ENCODE data around the gene GGA1. TPM values are rescaled to one million over a fixed set of nuclear protein-coding genes. Genes with fewer than 3 reads are reported as not detected.

The GGA1 gene, protein sequence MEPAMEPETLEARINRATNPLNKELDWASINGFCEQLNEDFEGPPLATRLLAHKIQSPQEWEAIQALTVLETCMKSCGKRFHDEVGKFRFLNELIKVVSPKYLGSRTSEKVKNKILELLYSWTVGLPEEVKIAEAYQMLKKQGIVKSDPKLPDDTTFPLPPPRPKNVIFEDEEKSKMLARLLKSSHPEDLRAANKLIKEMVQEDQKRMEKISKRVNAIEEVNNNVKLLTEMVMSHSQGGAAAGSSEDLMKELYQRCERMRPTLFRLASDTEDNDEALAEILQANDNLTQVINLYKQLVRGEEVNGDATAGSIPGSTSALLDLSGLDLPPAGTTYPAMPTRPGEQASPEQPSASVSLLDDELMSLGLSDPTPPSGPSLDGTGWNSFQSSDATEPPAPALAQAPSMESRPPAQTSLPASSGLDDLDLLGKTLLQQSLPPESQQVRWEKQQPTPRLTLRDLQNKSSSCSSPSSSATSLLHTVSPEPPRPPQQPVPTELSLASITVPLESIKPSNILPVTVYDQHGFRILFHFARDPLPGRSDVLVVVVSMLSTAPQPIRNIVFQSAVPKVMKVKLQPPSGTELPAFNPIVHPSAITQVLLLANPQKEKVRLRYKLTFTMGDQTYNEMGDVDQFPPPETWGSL
- polyA plus RNA-seq (2013, experiment 1 of 2; ENCODE audit: insufficient read length) = 39.8 TPM
- polyA plus RNA-seq (2013, experiment 2 of 2; ENCODE audit: insufficient read length) = 28.5 TPM

- peak; percentile 98 for DNase-seq
Observed at GRCh38 chr22:37608477-37609239, at the start of gene GGA1. Gene GGA1 (plus strand): TSS chr22:37608834. CDS start chr22:37608861, 27 bp downstream.

DNA sequence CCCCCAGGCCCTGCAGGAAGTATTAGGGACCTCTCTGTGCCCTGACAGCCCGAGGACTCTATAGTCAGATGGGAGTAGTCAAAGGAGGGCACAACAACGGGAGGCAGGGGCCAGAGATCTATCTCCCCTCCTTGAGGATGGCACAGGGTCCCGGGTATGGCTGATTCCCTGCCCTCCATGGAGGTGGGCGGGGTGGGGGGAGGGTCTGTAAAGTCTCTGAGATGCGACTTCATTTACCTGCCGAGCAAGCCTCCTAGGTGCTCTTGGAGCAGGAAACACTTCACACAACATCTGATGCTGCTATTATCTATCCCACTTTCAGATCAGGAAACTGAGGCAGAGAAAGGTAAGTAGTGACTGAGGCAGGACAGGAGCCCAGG lies 49.1 kb upstream of the GGA1 start:
- no peak for DNase-seq

- peak; percentile 77 for DNase-seq
Observed at GRCh38 chr22:37559901-37560607, 48.6 kb upstream of the GGA1 start, which contains the start of gene CDC42EP1. Gene CDC42EP1 (plus strand): TSS chr22:37560480. CDS start chr22:37566350, 5,870 bp downstream.

- peak; percentile 80 for DNase-seq
Observed at GRCh38 chr22:37560608-37561211, 47.9 kb upstream of the GGA1 start.

- DNase-seq = peak; percentile 87
Observed at GRCh38 chr22:37561212-37562048, 47.2 kb upstream of the GGA1 start.

DNA sequence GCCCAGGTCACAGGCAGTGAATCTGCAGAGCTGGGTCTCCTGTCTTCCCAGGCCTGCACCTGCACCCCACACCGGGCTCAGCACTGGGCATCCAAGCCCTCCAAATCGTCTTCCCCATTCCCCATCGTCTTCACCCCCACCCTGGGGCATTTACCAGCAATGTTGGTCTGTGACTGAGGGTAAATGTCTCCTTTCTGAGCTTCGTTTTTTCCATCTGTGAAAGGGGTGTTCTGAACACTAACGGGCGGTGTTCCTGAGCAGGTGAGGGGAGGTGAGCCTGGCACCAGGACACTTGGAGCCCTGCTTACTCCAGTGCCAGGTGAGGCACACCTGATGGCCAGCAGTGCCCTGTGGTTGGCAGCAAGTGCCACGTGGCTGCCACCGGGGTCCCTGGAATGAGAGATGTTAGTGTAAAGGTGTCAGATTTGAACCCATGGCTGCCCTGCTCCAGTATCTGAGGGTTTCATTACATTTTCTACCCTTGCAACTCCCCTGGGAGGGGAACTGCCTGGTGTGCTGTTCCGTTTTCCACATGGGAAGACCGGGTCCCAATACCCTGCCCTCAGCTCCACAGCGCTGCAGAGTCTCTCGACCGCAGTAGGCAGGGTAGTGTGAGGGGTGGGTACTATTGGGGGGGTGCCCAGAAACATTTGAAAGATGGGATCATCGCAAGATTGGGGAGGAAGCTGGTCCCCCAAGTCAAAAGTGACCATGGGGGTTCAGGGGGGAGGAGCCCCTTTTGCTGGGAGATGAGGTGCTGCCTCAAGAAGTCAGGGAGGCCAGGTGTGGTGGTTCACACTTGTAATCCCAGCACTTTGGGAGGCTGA lies 46.4 kb upstream of the GGA1 start:
- no peak for DNase-seq

DNA sequence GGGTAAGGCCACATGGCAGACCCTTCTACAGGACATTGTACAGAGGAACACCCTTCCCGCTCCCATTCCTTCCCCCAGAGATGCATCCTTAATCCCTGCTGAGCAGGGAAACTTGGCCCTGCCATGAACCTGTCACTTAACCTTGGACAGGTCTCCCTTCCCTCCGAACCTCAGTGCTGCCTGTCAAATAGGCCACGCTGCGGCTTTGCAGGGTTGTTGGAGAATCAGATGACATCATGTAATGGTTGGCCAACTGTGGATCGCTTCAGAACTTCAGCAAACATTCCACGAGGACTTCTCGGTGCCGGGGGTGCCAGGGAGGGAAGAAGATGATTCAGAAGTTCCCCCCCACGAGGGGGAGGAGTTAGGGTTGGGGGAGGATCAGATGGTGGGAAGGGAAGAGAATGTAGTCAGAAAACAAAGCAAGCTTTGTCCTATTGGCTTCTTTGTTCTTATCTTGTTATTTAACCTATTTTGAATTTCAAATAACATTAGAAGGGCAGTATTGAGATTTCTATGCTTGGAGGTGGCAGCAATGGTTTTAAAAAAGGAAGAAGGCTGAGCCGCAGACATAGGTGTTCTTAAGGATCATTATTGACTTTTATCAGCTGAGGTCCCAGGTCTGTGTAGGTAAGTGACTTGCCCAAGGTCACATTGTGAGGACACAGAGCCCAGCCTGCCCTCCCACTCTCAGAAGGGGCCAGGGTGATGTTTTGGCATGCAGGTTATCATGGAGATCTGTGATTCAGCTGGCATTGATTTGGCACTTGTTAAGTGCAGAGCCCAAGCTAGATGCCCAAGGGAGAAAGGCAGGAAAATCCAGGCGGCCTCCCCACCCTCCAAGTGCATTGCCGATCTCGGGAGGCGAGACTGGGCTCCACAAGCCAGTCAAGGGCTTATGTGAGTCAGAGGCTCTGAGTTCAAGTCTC lies 45.2 kb upstream of the GGA1 start:
- DNase-seq = peak; percentile 97

GRCh38 chr22:37564111-37564711 lies 44.4 kb upstream of the GGA1 start:
- DNase-seq = no peak

DNA sequence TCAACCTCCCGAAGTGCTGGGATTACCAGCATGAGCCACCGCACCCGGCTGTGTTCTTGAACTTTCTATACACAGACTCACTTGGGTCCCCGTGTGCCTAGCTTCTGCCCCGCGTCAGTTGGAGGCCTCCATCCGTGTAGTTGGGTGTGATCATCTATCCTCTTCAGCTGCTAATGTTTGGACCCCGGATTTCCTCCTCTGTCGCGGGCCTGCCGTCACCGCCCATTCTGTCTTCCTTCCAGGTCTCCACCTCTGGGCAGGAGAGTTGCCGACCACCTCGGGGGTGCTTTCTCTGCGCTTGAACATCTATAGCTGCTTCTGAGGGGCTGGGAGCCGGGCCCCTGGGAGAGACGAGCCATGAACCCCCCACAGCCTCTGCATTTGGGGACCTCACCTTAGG lies 42.8 kb upstream of the GGA1 start:
- DNase-seq = no peak

GRCh38 chr22:37566329-37566837 lies 42.3 kb upstream of the GGA1 start:
- DNase-seq = no peak

GRCh38 chr22:37566903-37567798 lies 41.5 kb upstream of the GGA1 start:
- no peak for DNase-seq

- DNase-seq = no peak
Observed at GRCh38 chr22:37568012-37568411, 40.6 kb upstream of the GGA1 start.

- no peak for DNase-seq
Observed at GRCh38 chr22:37568448-37569008, 40.1 kb upstream of the GGA1 start.

DNA sequence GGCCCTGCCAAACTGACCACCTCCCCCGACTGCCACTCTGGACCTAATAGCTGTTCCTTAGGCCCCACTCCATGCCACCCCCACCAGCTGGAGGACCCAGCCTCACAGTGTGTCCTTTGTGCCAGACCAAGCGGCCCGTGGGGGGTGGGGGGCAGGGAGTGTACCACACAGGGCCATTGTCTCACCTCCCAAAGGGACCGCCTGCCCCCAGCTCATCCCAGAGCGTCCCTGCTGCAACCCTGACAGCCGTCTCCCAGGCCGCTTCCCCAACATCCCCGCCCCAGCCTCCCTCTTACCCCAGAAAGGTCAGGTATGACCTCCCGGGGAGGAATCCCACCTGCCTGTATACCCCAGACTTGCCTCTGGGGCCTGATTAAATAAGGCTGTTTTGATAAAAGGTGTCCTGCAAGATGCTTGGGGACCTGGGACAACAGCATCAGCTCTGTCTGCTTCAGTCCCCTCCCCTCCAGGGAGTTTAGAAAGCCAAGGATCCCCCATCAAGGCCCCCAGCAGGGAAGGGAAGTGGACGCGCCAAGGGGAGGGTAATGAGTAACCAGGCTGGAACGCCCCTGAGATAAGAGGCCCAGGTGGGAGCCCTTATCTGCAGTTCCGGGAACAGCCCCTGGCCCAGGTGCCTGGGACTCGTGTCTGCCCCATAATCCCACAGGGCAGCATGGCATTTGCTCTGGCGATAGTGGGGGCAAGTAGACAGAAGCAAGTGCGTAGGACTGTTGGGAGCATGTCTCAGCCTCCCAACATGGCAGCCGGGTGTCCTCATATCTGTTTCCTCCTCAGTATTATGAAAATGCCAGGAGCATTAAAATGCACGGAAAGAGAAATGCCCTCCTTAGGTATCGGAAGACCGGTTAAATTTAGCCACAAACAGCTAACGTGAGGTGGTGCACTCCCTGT lies 39.4 kb upstream of the GGA1 start:
- no peak for DNase-seq

GRCh38 chr22:37569921-37570660 lies 38.5 kb upstream of the GGA1 start:
- no peak for DNase-seq
